ENCODE results near the gene DEFB132.

- TF ChIP-seq CTCF (conservative IDR thresholded peaks at IDR 0.05; ENCODE audit: low read length) (no peak), EZH2phosphoT487 (IDR thresholded peaks at IDR 0.05; ENCODE audit: borderline replicate concordance, low read depth, low read length) (no peak)
Measured at GRCh38 chr20:297925-298775, 40.6 kb downstream of the DEFB132 start.

Data from OCI-LY7 (cell line).